Left ventricle myocardium inferior (tissue), 1 donor: ENCODE measurements around the gene MTUS2. TPM values are rescaled to one million over a fixed set of nuclear protein-coding genes. Genes with fewer than 3 reads are reported as not detected.

ENCODE experiments used
- DNase-seq: peaks from one replicate; pipeline ENCODE4 v3.0.0-alpha.2; 2020
- H3K27ac ChIP-seq: fragments of 200-600 bp; replicated peaks from 2 replicates; pipeline ENCODE4 v1.8.0; 2021
- H3K27me3 ChIP-seq: fragments of 200-600 bp; 2 replicates; pipeline ENCODE4 v1.8.0; 2021; ENCODE audit warnings: low read depth
- H3K36me3 ChIP-seq: fragments of 200-600 bp; 2 replicates; pipeline ENCODE4 v1.8.0; 2021
- H3K4me1 ChIP-seq: fragments of 200-600 bp; 2 replicates; pipeline ENCODE4 v1.8.0; 2021
- H3K4me3 ChIP-seq: fragments of 200-600 bp; 2 replicates; pipeline ENCODE4 v1.8.0; 2021; ENCODE audit warnings: mild to moderate bottlenecking, moderate library complexity
- H3K9me3 ChIP-seq: fragments of 200-600 bp; replicated peaks from 2 replicates; pipeline ENCODE4 v1.8.0; 2021
- intact Hi-C: fragments of 100-400 bp; cut with micrococcal nuclease; formaldehyde crosslinking; loops from one replicate; pipeline ENCODE4 v1.11.0; 2022
- total RNA-seq: library from RNA; stranded (reverse); fragmentation: NEBNext Ultra II Directional; extraction: Animal tissue kit (Norgen Biotek cat#: 25700); gene quantifications from one replicate; pipeline ENCODE4 v1.2.1, GENCODE V29; 2021
- TF ChIP-seq, protein P1 (sequence below): fragments of 200-600 bp; IDR thresholded peaks from 2 replicates; pipeline ENCODE4 v1.8.0; 2021; ENCODE audit warnings: antibody characterized with exemption, mild to moderate bottlenecking, borderline replicate concordance
- donor health status: DM: no; HTN: yes; CAD: no; lungs with severe emphysema.

The MTUS2 gene
- total RNA-seq, 1 donor from 2014 or later: 101 TPM

DNA sequence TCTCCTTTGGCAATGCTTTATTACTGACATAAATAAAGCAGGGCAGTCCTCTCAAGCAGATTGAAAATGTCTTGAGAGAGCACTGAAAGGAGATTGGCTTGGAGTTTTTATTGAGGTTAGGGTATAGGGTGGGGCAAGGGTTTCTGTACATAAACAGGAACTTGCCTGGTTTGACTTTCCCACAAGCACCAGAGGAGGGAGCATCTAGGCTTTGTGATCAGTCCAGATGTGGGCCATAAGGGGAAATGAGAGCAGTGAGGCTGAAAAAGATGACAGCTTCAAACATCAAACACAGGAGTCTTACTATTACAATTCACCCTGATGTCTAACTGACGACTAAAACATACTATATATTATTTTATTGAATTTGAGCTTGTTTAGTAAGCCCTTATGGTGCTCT lies 260.9 kb downstream of the MTUS2 start:
- TF ChIP-seq, protein P1, sequence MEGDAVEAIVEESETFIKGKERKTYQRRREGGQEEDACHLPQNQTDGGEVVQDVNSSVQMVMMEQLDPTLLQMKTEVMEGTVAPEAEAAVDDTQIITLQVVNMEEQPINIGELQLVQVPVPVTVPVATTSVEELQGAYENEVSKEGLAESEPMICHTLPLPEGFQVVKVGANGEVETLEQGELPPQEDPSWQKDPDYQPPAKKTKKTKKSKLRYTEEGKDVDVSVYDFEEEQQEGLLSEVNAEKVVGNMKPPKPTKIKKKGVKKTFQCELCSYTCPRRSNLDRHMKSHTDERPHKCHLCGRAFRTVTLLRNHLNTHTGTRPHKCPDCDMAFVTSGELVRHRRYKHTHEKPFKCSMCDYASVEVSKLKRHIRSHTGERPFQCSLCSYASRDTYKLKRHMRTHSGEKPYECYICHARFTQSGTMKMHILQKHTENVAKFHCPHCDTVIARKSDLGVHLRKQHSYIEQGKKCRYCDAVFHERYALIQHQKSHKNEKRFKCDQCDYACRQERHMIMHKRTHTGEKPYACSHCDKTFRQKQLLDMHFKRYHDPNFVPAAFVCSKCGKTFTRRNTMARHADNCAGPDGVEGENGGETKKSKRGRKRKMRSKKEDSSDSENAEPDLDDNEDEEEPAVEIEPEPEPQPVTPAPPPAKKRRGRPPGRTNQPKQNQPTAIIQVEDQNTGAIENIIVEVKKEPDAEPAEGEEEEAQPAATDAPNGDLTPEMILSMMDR: peak; percentile 24
- peaks cover 23% of the 10 kb centered on the region for H3K4me1 ChIP-seq
- no peak overlapping the region for H3K27ac ChIP-seq
- no peak overlapping the region for H3K4me3 ChIP-seq
- intact Hi-C loops: no loop called here
- H3K36me3 ChIP-seq: no peaks in the 10 kb centered on the region
- no peaks in the 10 kb centered on the region for H3K27me3 ChIP-seq
- DNase-seq: no peak
- peaks cover 26% of the 10 kb centered on the region for H3K9me3 ChIP-seq

DNA sequence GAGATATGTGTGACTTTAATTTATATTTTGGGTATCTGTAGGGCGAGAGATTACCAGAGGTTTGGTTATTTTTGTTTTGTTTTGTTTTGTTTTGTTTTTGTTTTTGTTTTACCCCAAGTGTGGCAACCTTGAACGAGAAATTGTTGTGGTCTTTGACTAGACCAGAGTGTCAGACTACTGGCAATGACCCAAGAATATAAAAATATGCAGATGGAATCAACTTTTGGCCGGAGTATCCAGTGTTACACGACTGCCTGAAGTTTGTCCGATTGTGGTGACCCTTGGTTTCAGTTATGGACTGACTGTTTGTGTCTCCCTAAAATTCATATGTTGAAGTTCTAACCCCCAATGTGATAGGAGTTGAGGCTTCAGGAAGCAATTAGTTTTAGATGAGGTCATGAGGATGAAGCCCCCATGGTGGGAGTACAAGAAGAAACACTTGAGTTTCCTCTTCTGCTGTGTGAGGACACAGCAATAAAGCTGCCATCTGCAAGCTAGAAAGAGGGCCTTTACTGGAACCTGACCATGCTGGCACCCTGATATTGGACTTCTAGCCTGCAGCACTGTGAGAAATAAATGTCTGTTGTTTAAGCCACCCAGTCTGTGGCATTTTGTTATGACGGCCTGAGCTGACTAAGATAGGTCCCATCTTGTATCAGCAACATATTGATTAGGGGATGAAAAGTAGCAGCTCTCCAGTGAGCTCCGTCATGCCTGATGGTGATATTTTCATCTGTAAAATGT lies 261.7 kb downstream of the MTUS2 start:
- Histone ChIP-seq H3K27me3 (no peaks in the 10 kb centered on the region), H3K27ac (no peak overlapping the region), H3K36me3 (no peaks in the 10 kb centered on the region), H3K4me3 (no peak overlapping the region), H3K9me3 (peaks cover 35% of the 10 kb centered on the region), H3K4me1 (peaks cover 16% of the 10 kb centered on the region)
- TF ChIP-seq, protein P1: no peak
- DNase-seq: no peak
- intact Hi-C loops: no loop called here

DNA sequence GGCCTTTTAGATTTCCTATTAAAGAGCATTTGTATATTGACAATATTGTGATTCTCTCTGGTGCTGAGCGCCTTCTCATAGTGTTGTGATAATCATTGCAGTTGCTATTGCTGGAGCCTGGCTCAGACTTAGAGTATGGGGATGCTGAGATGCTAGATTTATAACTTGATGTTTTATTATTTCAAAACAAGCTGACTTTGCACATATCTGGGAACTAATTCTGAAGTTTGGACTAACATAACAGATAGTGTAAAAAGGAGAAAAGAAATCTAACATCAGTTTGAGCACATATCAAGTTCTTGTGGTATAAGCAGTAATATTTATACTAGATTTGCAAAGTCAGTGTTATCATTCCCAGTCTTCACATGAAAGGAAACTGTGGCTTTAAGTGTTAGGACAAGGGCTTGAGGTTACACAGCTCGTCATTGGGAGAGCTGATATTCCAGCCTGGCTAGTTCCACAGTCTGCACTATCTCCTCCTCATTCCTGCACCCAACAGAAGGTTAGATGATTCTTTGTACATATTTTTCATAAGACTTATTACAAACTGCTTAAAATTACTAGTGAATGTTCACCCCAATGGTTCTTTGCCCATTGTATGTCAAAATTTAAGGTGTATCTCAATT lies 279.8 kb downstream of the MTUS2 start:
- DNase-seq: no peak
- intact Hi-C loops: no loop called here
- Histone ChIP-seq H3K4me3 (no peak overlapping the region), H3K27ac (no peak overlapping the region), H3K27me3 (no peaks in the 10 kb centered on the region), H3K4me1 (peaks cover 4% of the 10 kb centered on the region), H3K9me3 (no peaks in the 10 kb centered on the region), H3K36me3 (no peaks in the 10 kb centered on the region)
- TF ChIP-seq, protein P1: no peak

DNA sequence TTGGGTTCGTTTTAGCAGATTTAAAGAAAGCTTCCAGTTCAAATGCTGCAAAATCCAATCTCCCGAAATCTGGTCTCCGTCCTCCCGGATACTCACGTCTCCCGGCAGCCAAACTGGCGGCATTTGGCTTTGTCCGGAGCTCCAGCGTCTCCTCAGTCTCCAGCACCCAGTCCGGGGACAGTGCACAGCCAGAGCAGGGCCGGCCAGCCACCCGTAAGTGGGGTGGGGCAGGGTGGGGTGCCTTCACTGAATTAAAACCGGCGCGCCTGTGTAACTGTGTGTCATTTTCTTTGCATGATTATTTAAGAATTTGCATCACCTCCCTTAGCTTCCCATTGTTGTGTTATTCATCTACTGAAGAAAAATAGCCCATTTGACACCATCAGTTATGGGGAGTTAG lies 280.6 kb downstream of the MTUS2 start:
- Histone ChIP-seq H3K27me3 (no peaks in the 10 kb centered on the region), H3K9me3 (no peaks in the 10 kb centered on the region), H3K4me3 (no peak overlapping the region), H3K4me1 (peaks cover 4% of the 10 kb centered on the region), H3K27ac (no peak overlapping the region), H3K36me3 (no peaks in the 10 kb centered on the region)
- no peak for DNase-seq
- intact Hi-C loops: no loop called here
- TF ChIP-seq, protein P1: no peak

DNA sequence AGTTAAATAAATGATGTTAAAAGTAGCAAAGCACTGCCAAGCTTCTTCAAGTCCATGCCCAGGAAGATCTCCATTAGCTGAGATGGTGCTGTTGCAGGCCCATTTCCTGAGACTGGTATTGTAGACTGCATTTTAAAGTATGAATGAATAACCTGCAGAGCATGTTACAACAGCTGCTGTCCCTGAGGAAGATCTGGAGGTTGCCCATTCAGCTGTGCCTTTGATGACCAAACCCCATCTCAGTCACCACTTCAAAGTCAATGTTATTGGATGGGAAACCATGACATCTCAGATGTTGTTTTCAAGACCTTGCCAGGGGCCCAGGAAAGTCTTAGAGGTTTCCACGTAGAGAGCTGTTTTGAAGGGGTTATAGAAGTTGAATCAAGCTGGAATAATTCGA lies 281.3 kb downstream of the MTUS2 start:
- no peak overlapping the region for H3K27ac ChIP-seq
- H3K36me3 ChIP-seq: no peaks in the 10 kb centered on the region
- TF ChIP-seq, protein P1: no peak
- H3K4me1 ChIP-seq: peaks cover 4% of the 10 kb centered on the region
- no peak overlapping the region for H3K4me3 ChIP-seq
- no peaks in the 10 kb centered on the region for H3K27me3 ChIP-seq
- intact Hi-C loops: no loop called here
- H3K9me3 ChIP-seq: no peaks in the 10 kb centered on the region
- no peak for DNase-seq
